Testis (tissue), 2 donors: ENCODE data around the gene MLYCD.

Experiments
- CTCF ChIP-seq, 3 experiments: fragments of 450-650 bp in 2 of 3; fragments of 200-600 bp in 1 of 3; sonication (generic) in 1 of 3; IDR thresholded peaks; one replicate each; pipeline ENCODE4 v1.5.1; 2016 to 2019; ENCODE audit warnings: antibody characterized with exemption in 3 of 3, mild to moderate bottlenecking in 2 of 3, moderate library complexity in 1 of 3
- POLR2A ChIP-seq: fragments of 450-650 bp; IDR thresholded peaks from one replicate; pipeline ENCODE4 v1.6.1; 2017; ENCODE audit warnings: antibody characterized with exemption, mild to moderate bottlenecking, moderate library complexity

GRCh38 chr16:83907631-83908250 is 8.8 kb downstream of the MLYCD start:
- TF ChIP-seq CTCF (IDR thresholded peaks at IDR 0.05) (no peak), POLR2A (no peak)
